HEK293 (cell line): ENCODE data around the gene AVP.

Source experiments
- BCL11A ChIP-seq: fragments of 450-650 bp; formaldehyde crosslinking; IDR thresholded peaks from 2 replicates; pipeline ENCODE4 v1.5.1; 2016; ENCODE audit warnings: low read depth, missing biosample characterization, missing genetic modification characterization
- MYNN ChIP-seq: fragments of 450-650 bp; formaldehyde crosslinking; IDR thresholded peaks from 2 replicates; pipeline ENCODE4 v1.5.1; 2016; ENCODE audit warnings: missing biosample characterization, missing genetic modification characterization, borderline replicate concordance
- TCF7L2 ChIP-seq: IDR thresholded peaks from 2 replicates; pipeline ENCODE4 v1.6.1; 2011; ENCODE audit warnings: low read depth, mild to moderate bottlenecking, inconsistent platforms, low read length, moderate library complexity, borderline replicate concordance
- YY2 ChIP-seq: fragments of 450-650 bp; formaldehyde crosslinking; IDR thresholded peaks from 2 replicates; pipeline ENCODE4 v1.5.1; 2016; ENCODE audit warnings: missing biosample characterization, missing genetic modification characterization
- ZNF335 ChIP-seq: fragments of 450-650 bp; formaldehyde crosslinking; conservative IDR thresholded peaks from 2 replicates; pipeline ENCODE4 v1.5.1; 2016; ENCODE audit warnings: missing biosample characterization, missing genetic modification characterization
- ZNF530 ChIP-seq: fragments of 450-650 bp; formaldehyde crosslinking; IDR thresholded peaks from 2 replicates; pipeline ENCODE4 v1.5.1; 2016; ENCODE audit warnings: low read depth, missing biosample characterization, missing genetic modification characterization
- ZNF544 ChIP-seq: fragments of 450-650 bp; formaldehyde crosslinking; IDR thresholded peaks from 2 replicates; pipeline ENCODE4 v1.5.0; 2017; ENCODE audit warnings: missing biosample characterization, missing genetic modification characterization
- ZNF670 ChIP-seq: fragments of 450-650 bp; formaldehyde crosslinking; IDR thresholded peaks from 2 replicates; pipeline ENCODE4 v1.5.1; 2016; ENCODE audit warnings: missing biosample characterization, missing genetic modification characterization, low read depth
- TF ChIP-seq, protein P1 (sequence below): fragments of 450-650 bp; formaldehyde crosslinking; IDR thresholded peaks from 2 replicates; pipeline ENCODE4 v1.5.1; 2016; ENCODE audit warnings: missing biosample characterization, missing genetic modification characterization
- TF ChIP-seq, protein P2 (sequence below): fragments of 450-650 bp; formaldehyde crosslinking; IDR thresholded peaks from 2 replicates; pipeline ENCODE4 v1.5.1; 2016; ENCODE audit warnings: missing biosample characterization, missing genetic modification characterization
- TF ChIP-seq, protein P3 (sequence below): fragments of 450-650 bp; formaldehyde crosslinking; IDR thresholded peaks from 2 replicates; pipeline ENCODE4 v1.5.1; 2016; ENCODE audit warnings: missing biosample characterization, missing genetic modification characterization

DNA sequence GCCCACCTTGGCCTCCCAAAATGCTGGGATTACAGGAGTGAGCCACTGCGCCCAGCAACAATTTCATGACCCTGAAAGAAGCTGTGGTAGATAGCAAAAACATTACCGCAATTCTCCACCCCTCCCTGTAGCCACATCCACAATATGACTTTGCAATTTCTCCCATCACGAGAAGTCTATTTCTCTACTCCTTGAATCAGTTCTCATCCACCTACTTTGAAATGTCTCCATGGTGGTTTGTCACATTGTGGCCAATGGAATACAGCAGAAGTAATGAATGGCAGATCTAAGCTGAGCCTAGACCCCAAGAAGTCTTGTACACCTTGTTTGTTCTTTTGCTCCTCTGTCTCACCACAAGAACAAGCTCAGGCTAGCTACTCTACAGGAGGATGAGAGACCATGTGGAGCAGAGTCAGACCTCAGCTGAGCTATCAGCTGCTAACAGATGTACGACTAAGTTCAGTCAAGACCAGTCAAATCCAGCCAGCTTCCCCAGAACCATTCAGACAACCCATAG lies 6.8 kb downstream of the AVP start:
- TF ChIP-seq, protein P1, sequence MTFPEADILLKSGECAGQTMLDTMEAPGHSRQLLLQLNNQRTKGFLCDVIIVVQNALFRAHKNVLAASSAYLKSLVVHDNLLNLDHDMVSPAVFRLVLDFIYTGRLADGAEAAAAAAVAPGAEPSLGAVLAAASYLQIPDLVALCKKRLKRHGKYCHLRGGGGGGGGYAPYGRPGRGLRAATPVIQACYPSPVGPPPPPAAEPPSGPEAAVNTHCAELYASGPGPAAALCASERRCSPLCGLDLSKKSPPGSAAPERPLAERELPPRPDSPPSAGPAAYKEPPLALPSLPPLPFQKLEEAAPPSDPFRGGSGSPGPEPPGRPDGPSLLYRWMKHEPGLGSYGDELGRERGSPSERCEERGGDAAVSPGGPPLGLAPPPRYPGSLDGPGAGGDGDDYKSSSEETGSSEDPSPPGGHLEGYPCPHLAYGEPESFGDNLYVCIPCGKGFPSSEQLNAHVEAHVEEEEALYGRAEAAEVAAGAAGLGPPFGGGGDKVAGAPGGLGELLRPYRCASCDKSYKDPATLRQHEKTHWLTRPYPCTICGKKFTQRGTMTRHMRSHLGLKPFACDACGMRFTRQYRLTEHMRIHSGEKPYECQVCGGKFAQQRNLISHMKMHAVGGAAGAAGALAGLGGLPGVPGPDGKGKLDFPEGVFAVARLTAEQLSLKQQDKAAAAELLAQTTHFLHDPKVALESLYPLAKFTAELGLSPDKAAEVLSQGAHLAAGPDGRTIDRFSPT: no peak
- TF ChIP-seq, protein P2, sequence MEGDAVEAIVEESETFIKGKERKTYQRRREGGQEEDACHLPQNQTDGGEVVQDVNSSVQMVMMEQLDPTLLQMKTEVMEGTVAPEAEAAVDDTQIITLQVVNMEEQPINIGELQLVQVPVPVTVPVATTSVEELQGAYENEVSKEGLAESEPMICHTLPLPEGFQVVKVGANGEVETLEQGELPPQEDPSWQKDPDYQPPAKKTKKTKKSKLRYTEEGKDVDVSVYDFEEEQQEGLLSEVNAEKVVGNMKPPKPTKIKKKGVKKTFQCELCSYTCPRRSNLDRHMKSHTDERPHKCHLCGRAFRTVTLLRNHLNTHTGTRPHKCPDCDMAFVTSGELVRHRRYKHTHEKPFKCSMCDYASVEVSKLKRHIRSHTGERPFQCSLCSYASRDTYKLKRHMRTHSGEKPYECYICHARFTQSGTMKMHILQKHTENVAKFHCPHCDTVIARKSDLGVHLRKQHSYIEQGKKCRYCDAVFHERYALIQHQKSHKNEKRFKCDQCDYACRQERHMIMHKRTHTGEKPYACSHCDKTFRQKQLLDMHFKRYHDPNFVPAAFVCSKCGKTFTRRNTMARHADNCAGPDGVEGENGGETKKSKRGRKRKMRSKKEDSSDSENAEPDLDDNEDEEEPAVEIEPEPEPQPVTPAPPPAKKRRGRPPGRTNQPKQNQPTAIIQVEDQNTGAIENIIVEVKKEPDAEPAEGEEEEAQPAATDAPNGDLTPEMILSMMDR (tag by site-specific recombination): no peak
- TF ChIP-seq YY2 (tag by site-specific recombination): no peak
- TF ChIP-seq MYNN: no peak
- TF ChIP-seq BCL11A: no peak
- TF ChIP-seq TCF7L2: no peak
- no peak for TF ChIP-seq ZNF544
- TF ChIP-seq ZNF670: no peak
- TF ChIP-seq, protein P3, sequence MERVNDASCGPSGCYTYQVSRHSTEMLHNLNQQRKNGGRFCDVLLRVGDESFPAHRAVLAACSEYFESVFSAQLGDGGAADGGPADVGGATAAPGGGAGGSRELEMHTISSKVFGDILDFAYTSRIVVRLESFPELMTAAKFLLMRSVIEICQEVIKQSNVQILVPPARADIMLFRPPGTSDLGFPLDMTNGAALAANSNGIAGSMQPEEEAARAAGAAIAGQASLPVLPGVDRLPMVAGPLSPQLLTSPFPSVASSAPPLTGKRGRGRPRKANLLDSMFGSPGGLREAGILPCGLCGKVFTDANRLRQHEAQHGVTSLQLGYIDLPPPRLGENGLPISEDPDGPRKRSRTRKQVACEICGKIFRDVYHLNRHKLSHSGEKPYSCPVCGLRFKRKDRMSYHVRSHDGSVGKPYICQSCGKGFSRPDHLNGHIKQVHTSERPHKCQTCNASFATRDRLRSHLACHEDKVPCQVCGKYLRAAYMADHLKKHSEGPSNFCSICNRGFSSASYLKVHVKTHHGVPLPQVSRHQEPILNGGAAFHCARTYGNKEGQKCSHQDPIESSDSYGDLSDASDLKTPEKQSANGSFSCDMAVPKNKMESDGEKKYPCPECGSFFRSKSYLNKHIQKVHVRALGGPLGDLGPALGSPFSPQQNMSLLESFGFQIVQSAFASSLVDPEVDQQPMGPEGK (tag by site-specific recombination): no peak
- TF ChIP-seq ZNF335 (tag by site-specific recombination): no peak
- no peak for TF ChIP-seq ZNF530 (tag by site-specific recombination)
